Fibroblast of the aortic adventitia (primary cell): Measurements from ENCODE around the gene AKT1. TPM values are rescaled to one million over a fixed set of nuclear protein-coding genes. Genes with fewer than 3 reads are reported as not detected.

ENCODE experiments used
- DNase-seq: peaks from one replicate; pipeline ENCODE4 v3.0.0-alpha.2; 2010; ENCODE audit warnings: low read depth
- H3K4me3 ChIP-seq: 2 replicates; pipeline ENCODE4 v1.5.1; 2011; ENCODE audit warnings: low read depth, mild to moderate bottlenecking, control low read depth, low read length, moderate library complexity
- CTCF ChIP-seq: IDR thresholded peaks from 2 replicates; pipeline ENCODE4 v1.5.1; 2011; ENCODE audit warnings: mild to moderate bottlenecking, low read length, control low read depth, inconsistent platforms; ENCODE audit not compliant: insufficient read depth
- total RNA-seq: library from RNA; depleted of rRNA; stranded (reverse); fragments of >200 nt; gene quantifications from 2 replicates; pipeline ENCODE4 v1.2.3, GENCODE V29; 2012; ENCODE audit warnings: low replicate concordance

AKT1 gene
- total RNA-seq, 1 donor, result 127 TPM

DNA sequence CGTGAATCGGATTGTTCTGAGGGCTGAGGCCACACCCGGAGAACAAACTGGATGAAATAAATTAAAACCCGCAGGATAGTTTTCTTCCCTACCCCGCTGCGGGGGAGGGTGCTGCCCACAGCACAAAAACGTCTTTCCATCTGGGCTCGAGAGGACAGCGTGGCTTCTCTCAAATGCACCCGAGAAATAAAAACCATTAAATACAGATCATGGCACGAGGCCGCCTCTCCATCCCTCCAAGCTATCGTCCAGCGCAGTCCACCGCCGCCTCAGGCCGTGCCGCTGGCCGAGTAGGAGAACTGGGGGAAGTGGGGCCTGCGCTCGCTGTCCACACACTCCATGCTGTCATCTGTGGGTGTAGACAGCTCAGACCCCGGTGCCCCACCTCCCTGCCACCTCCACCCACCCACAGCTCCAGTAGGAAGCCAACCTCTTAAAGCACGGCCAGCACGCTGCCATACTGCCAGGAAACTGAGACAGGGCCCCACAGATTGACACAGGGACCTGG, 25.4 kb downstream of the AKT1 start:
- no peak overlapping the region for H3K4me3 ChIP-seq
- DNase-seq, result no peak
- TF ChIP-seq CTCF, result no peak

GRCh38 chr14:104769324-104770071, 26.1 kb downstream of the AKT1 start:
- TF ChIP-seq CTCF, result no peak
- H3K4me3 ChIP-seq, result no peak overlapping the region
- no peak for DNase-seq

GRCh38 chr14:104768437-104769323, 26.9 kb downstream of the AKT1 start:
- DNase-seq, result peak; percentile 73
- peak; percentile 88 for TF ChIP-seq CTCF
- H3K4me3 ChIP-seq, result no peak overlapping the region

DNA sequence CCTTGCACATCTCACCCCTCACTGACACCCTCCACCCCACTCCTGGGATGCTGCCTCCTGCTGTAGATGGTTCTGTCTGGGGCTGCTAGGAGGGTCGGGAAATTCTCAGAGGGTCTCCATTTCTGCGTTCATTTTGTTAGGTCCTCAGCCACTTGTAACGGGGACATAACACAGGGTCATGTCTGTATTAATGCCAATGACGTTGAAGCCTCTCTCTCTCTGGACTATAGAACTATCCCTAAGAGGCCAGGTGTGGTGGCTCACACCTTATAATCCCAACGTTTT, 28.0 kb downstream of the AKT1 start:
- no peak for DNase-seq
- H3K4me3 ChIP-seq, result no peak overlapping the region
- TF ChIP-seq CTCF, result no peak

GRCh38 chr14:104766863-104767633, 28.5 kb downstream of the AKT1 start:
- DNase-seq, result no peak
- no peak for TF ChIP-seq CTCF
- H3K4me3 ChIP-seq, result no peak overlapping the region

DNA sequence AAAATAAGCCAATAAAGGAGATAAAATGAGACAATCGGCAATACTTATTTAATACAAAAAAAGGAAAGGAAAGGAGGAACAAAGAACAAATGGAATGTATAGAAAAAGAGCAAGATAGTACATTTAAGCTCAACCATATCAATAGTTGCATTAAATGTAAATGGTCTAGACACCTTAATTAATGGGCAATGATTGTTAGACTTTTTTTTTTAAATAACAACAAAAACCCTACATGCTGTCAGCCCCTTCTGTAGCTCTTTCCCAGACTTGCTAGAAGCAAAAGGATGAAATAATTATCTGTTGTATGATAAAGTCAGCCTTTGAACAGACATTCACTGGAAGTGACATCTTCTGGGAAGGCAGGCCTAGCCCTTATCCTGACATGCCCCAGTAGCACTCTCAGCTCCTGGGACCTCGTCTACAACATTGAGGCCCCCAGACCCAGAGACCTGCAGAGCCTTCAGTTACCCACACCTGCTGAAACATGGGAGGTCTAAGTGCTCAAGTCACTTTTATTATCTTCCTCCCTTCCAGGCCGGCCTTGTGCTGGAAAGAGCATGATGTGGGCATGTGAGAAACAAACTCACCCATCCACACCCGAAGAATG, 29.2 kb downstream of the AKT1 start:
- H3K4me3 ChIP-seq, result no peak overlapping the region
- DNase-seq, result no peak
- TF ChIP-seq CTCF, result no peak
